Adrenal gland (tissue), 12 donors: ENCODE data around the gene NHERF1. TPM values are rescaled to one million over a fixed set of nuclear protein-coding genes. Genes with fewer than 3 reads are reported as not detected.

ENCODE experiments used
- DNase-seq, 7 donors: peaks; one replicate each; pipeline ENCODE4 v3.0.0-alpha.2; 2019 to 2020
- H3K27ac ChIP-seq, 5 donors: fragments of 200-600 bp; sonication (generic) in 4 of 5; 1 replicate in 3 of 5; 2 replicates in 2 of 5; pipeline versions ENCODE4 v1.5.1 to v1.8.0; 2016 to 2020; ENCODE audit warnings: mild to moderate bottlenecking in 1 of 5
- H3K27me3 ChIP-seq: fragments of 200-600 bp; 2 replicates; pipeline ENCODE4 v1.8.0; 2021
- H3K36me3 ChIP-seq, 2 donors: fragments of 200-600 bp; replicated peaks in 1 of 2; 1 replicate in 1 of 2; 2 replicates in 1 of 2; pipeline versions ENCODE4 v1.5.1 to v1.8.0; 2018 to 2022
- H3K4me1 ChIP-seq, 2 donors: fragments of 200-600 bp; replicated peaks in 1 of 2; 1 replicate in 1 of 2; 2 replicates in 1 of 2; pipeline versions ENCODE4 v1.5.1 to v1.8.0; 2018 to 2021
- H3K4me3 ChIP-seq, 4 donors: fragments of 200-600 bp; sonication (generic) in 3 of 4; one replicate each; pipeline ENCODE4 v1.5.1; 2016 to 2018
- H3K9me3 ChIP-seq, 3 donors: fragments of 200-600 bp; sonication (generic) in 1 of 3; replicated peaks in 1 of 3; 1 replicate in 2 of 3; 2 replicates in 1 of 3; pipeline versions ENCODE4 v1.5.1 to v1.8.0; 2016 to 2021
- CTCF ChIP-seq, 6 experiments: fragments of 450-650 bp in 4 of 6; fragments of 200-600 bp in 2 of 6; sonication (generic) in 1 of 6; IDR thresholded peaks; 1 replicate in 5 of 6; 2 replicates in 1 of 6; pipeline versions ENCODE4 v1.5.1 to v1.8.0; 2016 to 2021; ENCODE audit warnings: antibody characterized with exemption in 6 of 6, mild to moderate bottlenecking in 2 of 6, moderate library complexity in 1 of 6
- POLR2A ChIP-seq, 2 donors: fragments of 450-650 bp; IDR thresholded peaks; one replicate each; pipeline ENCODE4 v1.6.1; 2017; ENCODE audit warnings: antibody characterized with exemption in 2 of 2, mild to moderate bottlenecking in 2 of 2, moderate library complexity in 1 of 2
- WGBS, 4 donors: extraction: QIAGEN DNeasy Blood & Tissue Kit in 2 of 4; methylation state at CpG; one replicate each; pipeline versions ENCODE4 v1.1.5 to v1.1.7; 2013 to 2017; 5-methylcytosine and 5-hydroxymethylcytosine counted together
- intact Hi-C, 2 donors: fragments of 100-400 bp; cut with DNase I; formaldehyde crosslinking; loops; one replicate each; pipeline versions ENCODE4 v1.14.1 to v1.15.0; 2022 to 2023
- polyA plus RNA-seq, 3 donors: library from polyadenylated mRNA; stranded (reverse); fragments of 200-250 nt in 2 of 3; fragments of 350-450 nt in 1 of 3; fragmentation: Illumina TruSeq in 1 of 3; extraction: RNeasy Lipid Tissue Mini Kit (QIAGEN cat#74804) in 1 of 3; gene quantifications; one replicate each; pipeline ENCODE4 v1.2.3, GENCODE V29; 2013 to 2014
- total RNA-seq, 9 donors: library from RNA; depleted of rRNA in 4 of 9; stranded (reverse); fragments of >200 nt in 4 of 9; fragments of 120-200 nt in 1 of 9; fragmentation: NEBNext Ultra II Directional in 1 of 9; extraction: Animal tissue kit (Norgen Biotek cat#: 25700) in 1 of 9; gene quantifications; one replicate each; pipeline versions ENCODE4 v1.1.0 to v1.2.4, GENCODE V29; 2013 to 2023
- donor health status: healthy with polysubstance abuse.
- donor health status: Bipolar disorder and iron deficiency.
- donor health status: DM: yes; HTN: yes; CAD: no.
- donor health status: DM: no; HTN: no; CAD: no.
- donor health status: DM: no; HTN: no; CAD: no.
- donor health status: DM: yes; HTN: yes; CAD: no.

NHERF1 gene
- total and polyA plus RNA-seq, 12 donors, result 22.0 to 277 (median 209) TPM

- intact Hi-C loops, result loop anchor here in 1 of 2 donors (5.0 kb wide), 1 partner anchor 113 kb away; no protein-coding TSS in a partner anchor
- TF ChIP-seq CTCF (IDR thresholded peaks at IDR 0.05) (peak in 1 of 6 experiments; percentile 2), POLR2A (IDR thresholded peaks at IDR 0.05) (no peak)
- Histone ChIP-seq H3K27me3 (no peaks in the 10 kb centered on the region), H3K27ac (peak overlapping the region; percentile 11 to 88 (median 80)), H3K9me3 (no peaks in the 10 kb centered on the region), H3K4me1 (peaks cover 28 to 55% of the 10 kb centered on the region in 2 donors), H3K36me3 (no peaks in the 10 kb centered on the region), H3K4me3 (peak overlapping the region; percentile 59 to 96 (median 81))
- peak in 6 of 7 donors; percentile 41 to 59 (median 54) for DNase-seq
- WGBS, 4 donors, result 2 to 8% (median 7%) methylated on average over 20 to 46 of the region's 46 CpGs
Measured at GRCh38 chr17:74749279-74750038, 1.0 kb downstream of the NHERF1 start.

GRCh38 chr17:74750039-74750326 is 1.6 kb downstream of the NHERF1 start:
- no peak for TF ChIP-seq POLR2A (IDR thresholded peaks at IDR 0.05)
- TF ChIP-seq CTCF (IDR thresholded peaks at IDR 0.05), result no peak
- intact Hi-C loops, result no loop called here
- H3K4me1 ChIP-seq, result peaks cover 25 to 50% of the 10 kb centered on the region in 2 donors

GRCh38 chr17:74750327-74751069 is 2.1 kb downstream of the NHERF1 start:
- 23 to 37% (median 30%) methylated on average over 10 to 13 of the region's 13 CpGs for WGBS, 4 donors
- Histone ChIP-seq H3K27ac (peak overlapping the region in 3 of 5 donors; percentile 80 to 88 (median 83)), H3K4me3 (peak overlapping the region in 2 of 4 donors; percentile 68 to 96), H3K4me1 (peaks cover 22 to 47% of the 10 kb centered on the region in 2 donors), H3K36me3 (no peaks in the 10 kb centered on the region), H3K27me3 (no peaks in the 10 kb centered on the region), H3K9me3 (no peaks in the 10 kb centered on the region)
- intact Hi-C loops, result no loop called here
- DNase-seq, result peak; percentile 58 to 83 (median 78)
- TF ChIP-seq POLR2A (IDR thresholded peaks at IDR 0.05) (peak; percentile 9 to 67), CTCF (IDR thresholded peaks at IDR 0.05) (no peak)

More at GRCh38 chr17:74750039-74750326, 1.6 kb downstream of the NHERF1 start:
- WGBS, 4 donors, result 23 to 32% (median 30%) methylated on average over 6 of the region's 6 CpGs
- Histone ChIP-seq H3K27ac (peak overlapping the region in 3 of 5 donors; percentile 80 to 88 (median 83)), H3K27me3 (no peaks in the 10 kb centered on the region), H3K36me3 (no peaks in the 10 kb centered on the region), H3K9me3 (no peaks in the 10 kb centered on the region), H3K4me3 (peak overlapping the region; percentile 1 to 96 (median 36))
- peak in 3 of 7 donors; percentile 18 to 26 (median 23) for DNase-seq

GRCh38 chr17:74752415-74752814 is 4.0 kb downstream of the NHERF1 start:
- DNase-seq, result no peak
- 44 to 52% (median 49%) methylated on average over 9 of the region's 9 CpGs for WGBS, 4 donors
- Histone ChIP-seq H3K4me1 (peaks cover 27 to 52% of the 10 kb centered on the region in 2 donors), H3K4me3 (no peak overlapping the region), H3K9me3 (no peaks in the 10 kb centered on the region), H3K27ac (peak overlapping the region in 2 of 5 donors; percentile 53 to 80), H3K27me3 (no peaks in the 10 kb centered on the region), H3K36me3 (no peaks in the 10 kb centered on the region)
- intact Hi-C loops, result no loop called here
- TF ChIP-seq CTCF (IDR thresholded peaks at IDR 0.05) (no peak), POLR2A (IDR thresholded peaks at IDR 0.05) (no peak)
